HUES6 (cell line): Measurements from ENCODE around the gene MXRA7.
"Not testable (repeated sequence)": the region's sequence is repeated elsewhere in the genome, so short reads cannot be mapped to it uniquely, and the experiment has no call there.

Experiments used
- H3K27ac ChIP-seq: 2 replicates; pipeline ENCODE4 v1.7.0; 2013; ENCODE audit warnings: low read depth, mild to moderate bottlenecking, low read length, inconsistent platforms
- H3K27me3 ChIP-seq: 2 replicates; pipeline ENCODE4 v1.6.1; 2013; ENCODE audit warnings: low read length; ENCODE audit not compliant: control insufficient read depth, insufficient read depth
- H3K36me3 ChIP-seq: 2 replicates; pipeline ENCODE4 v1.6.1; 2013; ENCODE audit warnings: low read length; ENCODE audit not compliant: control insufficient read depth, insufficient read depth
- H3K4me1 ChIP-seq: 2 replicates; pipeline ENCODE4 v1.6.1; 2013; ENCODE audit warnings: low read length; ENCODE audit not compliant: control insufficient read depth, insufficient read depth
- H3K4me3 ChIP-seq: 2 replicates; pipeline ENCODE4 v1.5.1; 2013; ENCODE audit warnings: low read depth, low read length
- H3K9ac ChIP-seq: one replicate; pipeline ENCODE4 v1.6.1; 2013; ENCODE audit warnings: mild to moderate bottlenecking, low read length
- H3K9me3 ChIP-seq: 2 replicates; pipeline ENCODE4 v1.6.1; 2013; ENCODE audit warnings: low read depth, low read length; ENCODE audit not compliant: control insufficient read depth, insufficient read depth

The MXRA7 gene

GRCh38 chr17:76744747-76745146 is 34.0 kb upstream of the MXRA7 start:
- Histone ChIP-seq H3K4me1 (no peaks in the 10 kb centered on the region), H3K36me3 (peaks cover 37% of the 10 kb centered on the region), H3K27me3 (no peaks in the 10 kb centered on the region), H3K27ac (no peak overlapping the region), H3K9ac (no peak overlapping the region), H3K4me3 (no peak overlapping the region), H3K9me3 (no peaks in the 10 kb centered on the region)

GRCh38 chr17:76742958-76743357 is 32.2 kb upstream of the MXRA7 start:
- Histone ChIP-seq H3K27ac (no peak overlapping the region), H3K36me3 (peaks cover 37% of the 10 kb centered on the region)

GRCh38 chr17:76740329-76741118 is 29.8 kb upstream of the MXRA7 start:
- H3K4me1 ChIP-seq, result peaks cover 7% of the 10 kb centered on the region
- no peak overlapping the region for H3K9ac ChIP-seq
- H3K4me3 ChIP-seq, result no peak overlapping the region
- no peaks in the 10 kb centered on the region for H3K27me3 ChIP-seq
- H3K9me3 ChIP-seq, result no peaks in the 10 kb centered on the region
- no peak overlapping the region for H3K27ac ChIP-seq
- H3K36me3 ChIP-seq, result peaks cover 37% of the 10 kb centered on the region

More at GRCh38 chr17:76742958-76743357, 32.2 kb upstream of the MXRA7 start:
- no peak overlapping the region for H3K4me3 ChIP-seq
- H3K9me3 ChIP-seq, result no peaks in the 10 kb centered on the region
- H3K4me1 ChIP-seq, result peaks cover 7% of the 10 kb centered on the region
- no peak overlapping the region for H3K9ac ChIP-seq
- H3K27me3 ChIP-seq, result no peaks in the 10 kb centered on the region

- H3K4me3 ChIP-seq, H3K27me3 ChIP-seq, H3K9ac ChIP-seq, H3K27ac ChIP-seq, H3K9me3 ChIP-seq: not testable (repeated sequence)
- peaks cover 37% of the 10 kb centered on the region for H3K36me3 ChIP-seq
- H3K4me1 ChIP-seq, result peaks cover 15% of the 10 kb centered on the region
These were observed 28.9 kb upstream of the MXRA7 start for GRCh38 chr17:76739568-76740115.

GRCh38 chr17:76738468-76738850 is 27.7 kb upstream of the MXRA7 start:
- peak overlapping the region; percentile 99; the same call in 1 of the 2 replicates for H3K27ac ChIP-seq
- H3K9me3 ChIP-seq, result no peaks in the 10 kb centered on the region
- H3K4me3 ChIP-seq, result peak overlapping the region; percentile 90
- peak overlapping the region; percentile 100 for H3K9ac ChIP-seq
- peaks cover 16% of the 10 kb centered on the region for H3K4me1 ChIP-seq
- H3K27me3 ChIP-seq, result no peaks in the 10 kb centered on the region
- peaks cover 40% of the 10 kb centered on the region for H3K36me3 ChIP-seq

GRCh38 chr17:76737676-76738467 is 27.1 kb upstream of the MXRA7 start, which contains the start of gene MFSD11:
Gene MFSD11, plus strand, starts transcription at chr17:76738119. Its CDS starts 234 bp downstream, at chr17:76738353.
- H3K9me3 ChIP-seq, result no peaks in the 10 kb centered on the region
- H3K36me3 ChIP-seq, result peaks cover 46% of the 10 kb centered on the region
- H3K4me3 ChIP-seq, result peak within 1 kb of the TSS; percentile 98
- peak within 1 kb of the TSS; percentile 99 for H3K27ac ChIP-seq
- H3K27me3 ChIP-seq, result no peaks in the 10 kb centered on the region
- peak within 1 kb of the TSS; percentile 100 for H3K9ac ChIP-seq
- H3K4me1 ChIP-seq, result peaks cover 16% of the 10 kb centered on the region

GRCh38 chr17:76737082-76737675 is 26.4 kb upstream of the MXRA7 start, which contains the start of gene SRSF2:
Gene SRSF2, minus strand, starts transcription at chr17:76737331. Its CDS starts 171 bp downstream, at chr17:76737160.
- peak within 1 kb of the TSS; percentile 98 for H3K4me3 ChIP-seq
- peaks cover 49% of the 10 kb centered on the region for H3K36me3 ChIP-seq
- no peaks in the 10 kb centered on the region for H3K9me3 ChIP-seq
- H3K9ac ChIP-seq, result peak within 1 kb of the TSS; percentile 100
- H3K27me3 ChIP-seq, result no peaks in the 10 kb centered on the region
- peaks cover 16% of the 10 kb centered on the region for H3K4me1 ChIP-seq
- H3K27ac ChIP-seq, result peak within 1 kb of the TSS; percentile 99

GRCh38 chr17:76736349-76737081 is 25.8 kb upstream of the MXRA7 start:
- H3K9ac ChIP-seq, result peak overlapping the region; percentile 100
- peak overlapping the region; percentile 98 for H3K4me3 ChIP-seq
- H3K27me3 ChIP-seq, result no peaks in the 10 kb centered on the region
- H3K4me1 ChIP-seq, result peaks cover 16% of the 10 kb centered on the region
- H3K9me3 ChIP-seq, result no peaks in the 10 kb centered on the region
- peak overlapping the region; percentile 97 for H3K27ac ChIP-seq
- H3K36me3 ChIP-seq, result peaks cover 49% of the 10 kb centered on the region

- Histone ChIP-seq H3K9me3 (no peaks in the 10 kb centered on the region), H3K27ac (peak overlapping the region; percentile 97), H3K27me3 (no peaks in the 10 kb centered on the region), H3K36me3 (peaks cover 54% of the 10 kb centered on the region), H3K9ac (peak overlapping the region; percentile 100), H3K4me3 (peak overlapping the region; percentile 98), H3K4me1 (peaks cover 16% of the 10 kb centered on the region)
These were observed 25.0 kb upstream of the MXRA7 start for GRCh38 chr17:76735586-76736348.

GRCh38 chr17:76735006-76735405 is 24.2 kb upstream of the MXRA7 start:
- Histone ChIP-seq H3K4me1 (peaks cover 16% of the 10 kb centered on the region), H3K36me3 (peaks cover 59% of the 10 kb centered on the region)

More at GRCh38 chr17:76735006-76735405, 24.2 kb upstream of the MXRA7 start:
- H3K9me3 ChIP-seq, result no peaks in the 10 kb centered on the region
- H3K27ac ChIP-seq, result no peak overlapping the region
- peak overlapping the region; percentile 98 for H3K4me3 ChIP-seq
- H3K9ac ChIP-seq, result peak overlapping the region; percentile 100
- H3K27me3 ChIP-seq, result no peaks in the 10 kb centered on the region
